HepG2 (cell line): Measurements from ENCODE around the gene TGM5. TPM values are rescaled to one million over a fixed set of nuclear protein-coding genes. Genes with fewer than 3 reads are reported as not detected.
A peak's percentile ranks its signal among the peaks of the same experiment; 100 is the strongest.

ENCODE experiments used
- BORCS8-MEF2B ChIP-seq: sonication (generic); formaldehyde crosslinking; IDR thresholded peaks from 2 replicates; pipeline ENCODE4 v1.8.0; 2022; ENCODE audit warnings: mild to moderate bottlenecking, missing genetic modification reagents
- BRCA1 ChIP-seq: sonication (generic); formaldehyde crosslinking; IDR thresholded peaks from 2 replicates; pipeline ENCODE4 v1.4.0; 2020; ENCODE audit warnings: missing genetic modification reagents
- GZF1 ChIP-seq: sonication (generic); formaldehyde crosslinking; IDR thresholded peaks from 2 replicates; pipeline ENCODE4 v1.5.1; 2020; ENCODE audit warnings: mild to moderate bottlenecking, missing genetic modification reagents
- KMT2A ChIP-seq: sonication (generic); formaldehyde crosslinking; IDR thresholded peaks from 2 replicates; pipeline ENCODE4 v1.4.0; 2020; ENCODE audit warnings: missing genetic modification reagents
- NFAT5 ChIP-seq: sonication (generic); formaldehyde crosslinking; IDR thresholded peaks from 2 replicates; pipeline ENCODE4 v1.4.0; 2020; ENCODE audit warnings: missing genetic modification reagents
- POLR2AphosphoS2 ChIP-seq: IDR thresholded peaks from 2 replicates; pipeline ENCODE4 v1.6.1; 2011; ENCODE audit warnings: low read depth, low read length, improper control_type of control experiment
- SNAI1 ChIP-seq: sonication (generic); formaldehyde crosslinking; IDR thresholded peaks from 2 replicates; pipeline ENCODE4 v1.5.0; 2020; ENCODE audit warnings: mild to moderate bottlenecking, missing genetic modification reagents, borderline replicate concordance
- TFE3 ChIP-seq: IDR thresholded peaks from 2 replicates; pipeline ENCODE4 v1.6.1; 2016
- TMF1 ChIP-seq: sonication (generic); formaldehyde crosslinking; IDR thresholded peaks from 2 replicates; pipeline ENCODE4 v1.8.1; 2022; ENCODE audit warnings: low read depth, missing genetic modification reagents
- ZBTB44 ChIP-seq: sonication (generic); formaldehyde crosslinking; IDR thresholded peaks from 2 replicates; pipeline ENCODE4 v1.4.0; 2020; ENCODE audit warnings: missing genetic modification reagents
- ZNF281 ChIP-seq: sonication (generic); formaldehyde crosslinking; IDR thresholded peaks from 2 replicates; pipeline ENCODE4 v1.4.0; 2020; ENCODE audit warnings: missing genetic modification reagents, borderline replicate concordance
- ZNF513 ChIP-seq: sonication (generic); formaldehyde crosslinking; conservative IDR thresholded peaks from 2 replicates; pipeline ENCODE4 v1.5.0; 2020; ENCODE audit warnings: missing genetic modification reagents
- ZNF569 ChIP-seq: sonication (generic); formaldehyde crosslinking; IDR thresholded peaks from 2 replicates; pipeline ENCODE4 v1.5.0; 2020; ENCODE audit warnings: mild to moderate bottlenecking, missing genetic modification reagents, moderate library complexity, borderline replicate concordance
- ZNF724P ChIP-seq: sonication (generic); formaldehyde crosslinking; IDR thresholded peaks from 2 replicates; pipeline ENCODE4 v1.8.0; 2022; ENCODE audit warnings: missing genetic modification reagents, borderline replicate concordance
- ZSCAN29 ChIP-seq: sonication (generic); formaldehyde crosslinking; conservative IDR thresholded peaks from 2 replicates; pipeline ENCODE4 v1.4.0; 2020; ENCODE audit warnings: mild to moderate bottlenecking, missing genetic modification reagents
- polyA plus RNA-seq, 8 experiments: library from polyadenylated mRNA; depleted of rRNA in 3 of 8; stranded (reverse) in 7 of 8; unstranded in 1 of 8; fragments of >200 nt; fragmentation: Illumina TruSeq in 4 of 8; extraction: Trizol in 4 of 8; gene quantifications; 2 replicates each; pipeline versions ENCODE4 v1.2.1 to v1.2.3, GENCODE V29; 2011 to 2016; ENCODE audit warnings: low read depth in 4 of 8, missing spikeins in 1 of 8, mixed read lengths in 1 of 8; ENCODE audit not compliant: insufficient read depth in 1 of 8
- total RNA-seq, 5 experiments: library from RNA; depleted of rRNA; stranded (reverse); fragments of >200 nt; fragmentation: Illumina TruSeq; extraction: Trizol; gene quantifications; 2 replicates each; pipeline ENCODE4 v1.2.3, GENCODE V29; 2016; ENCODE audit warnings: low read depth in 1 of 5

TGM5 gene
- total and polyA plus RNA-seq, 2 of the 13 experiments (the other 11 are each of a cell fraction or from before 2014, with no cell fraction given), result 0.18 to 0.65 TPM

GRCh38 chr15:43185157-43186002, 81.3 kb downstream of the TGM5 start, which contains the start of gene CCNDBP1 (continued):
- TF ChIP-seq BORCS8-MEF2B (CRISPR knock-in tag) (peak; percentile 68), ZNF724P (CRISPR knock-in tag) (no peak), ZSCAN29 (CRISPR knock-in tag) (0 out of 2 replicates have a peak, but pooled peaks have one; percentile 43), TFE3 (CRISPR knock-in tag) (no peak), ZNF281 (CRISPR knock-in tag) (0 out of 2 replicates have a peak, but pooled peaks have one; percentile 40), POLR2AphosphoS2 (peak; percentile 44; the same call in 1 of the 2 replicates), BRCA1 (CRISPR knock-in tag) (peak; percentile 48; the same call in 1 of the 2 replicates), SNAI1 (CRISPR knock-in tag) (no peak), GZF1 (CRISPR knock-in tag) (peak; percentile 85; the same call in 1 of the 2 replicates), NFAT5 (CRISPR knock-in tag) (peak; percentile 70; the same call in 1 of the 2 replicates), KMT2A (peak; percentile 66), ZBTB44 (no peak), TMF1 (CRISPR knock-in tag) (peak; percentile 84; the same call in 1 of the 2 replicates), ZNF569 (CRISPR knock-in tag) (no peak), ZNF513 (no peak)
